ENCODE results near the gene PRICKLE1.
"Not testable (repeated sequence)": the region's sequence is repeated elsewhere in the genome, so short reads cannot be mapped to it uniquely, and the experiment has no call there.

Gene PRICKLE1

DNA sequence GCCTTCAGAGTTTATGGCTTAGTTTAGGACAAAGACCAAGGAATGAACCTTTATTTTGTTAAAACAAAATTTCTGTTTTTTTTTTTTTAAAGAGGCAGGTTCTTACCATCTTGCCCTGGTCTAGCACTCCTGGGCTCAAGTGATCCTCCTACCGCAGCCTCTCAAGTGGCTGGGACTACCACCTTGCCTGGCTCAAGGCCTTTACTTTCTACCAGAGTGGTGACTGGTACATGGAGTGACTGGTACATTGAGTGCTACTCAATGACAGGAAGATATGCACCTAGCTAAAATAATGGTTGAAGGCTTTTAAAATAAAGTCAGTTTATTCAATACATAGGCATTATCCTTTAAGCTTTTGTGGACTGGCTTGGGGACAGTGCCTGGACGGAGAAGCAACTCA lies 32.6 kb downstream of the PRICKLE1 start:
- no peak for DNase-seq

DNA sequence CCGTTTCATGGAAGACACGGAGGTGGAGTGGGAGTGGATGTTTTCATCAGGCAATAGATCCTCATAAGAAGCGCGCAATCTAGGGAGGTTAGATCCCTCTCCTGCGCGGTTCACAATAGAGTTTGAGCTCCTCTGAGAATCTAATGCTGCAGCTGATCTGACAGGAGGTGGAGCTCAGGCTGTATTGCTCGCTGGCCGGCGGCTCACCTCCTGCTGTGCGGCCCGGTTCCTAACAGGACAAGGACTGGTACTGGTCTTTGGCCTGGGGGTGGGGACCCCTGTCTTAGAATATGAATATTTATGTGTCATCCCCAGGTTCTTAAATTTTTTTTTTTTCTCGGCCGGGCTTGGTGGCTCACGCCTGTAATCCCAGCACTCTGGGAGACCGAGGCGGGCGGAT lies 36.7 kb downstream of the PRICKLE1 start:
- DNase-seq, result no peak

DNA sequence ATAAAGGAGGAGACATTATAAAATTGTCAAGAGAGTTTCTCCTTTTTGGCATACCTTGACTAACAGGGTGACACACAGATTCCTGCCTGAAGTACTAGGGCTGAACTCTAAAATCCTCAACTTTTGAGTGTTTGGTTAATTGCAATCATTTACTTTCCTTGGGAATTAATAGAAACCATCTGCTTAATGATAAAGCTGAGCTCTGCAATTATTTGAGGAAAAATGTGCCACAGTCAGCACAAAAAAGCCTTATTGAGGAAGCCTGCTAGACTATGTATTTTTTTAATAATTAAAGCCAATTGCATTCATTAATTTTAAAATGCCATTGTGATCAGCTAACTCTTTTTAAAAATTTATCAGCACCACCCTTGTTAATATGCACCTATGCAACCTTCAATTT lies 38.7 kb downstream of the PRICKLE1 start:
- no peak for DNase-seq

DNA sequence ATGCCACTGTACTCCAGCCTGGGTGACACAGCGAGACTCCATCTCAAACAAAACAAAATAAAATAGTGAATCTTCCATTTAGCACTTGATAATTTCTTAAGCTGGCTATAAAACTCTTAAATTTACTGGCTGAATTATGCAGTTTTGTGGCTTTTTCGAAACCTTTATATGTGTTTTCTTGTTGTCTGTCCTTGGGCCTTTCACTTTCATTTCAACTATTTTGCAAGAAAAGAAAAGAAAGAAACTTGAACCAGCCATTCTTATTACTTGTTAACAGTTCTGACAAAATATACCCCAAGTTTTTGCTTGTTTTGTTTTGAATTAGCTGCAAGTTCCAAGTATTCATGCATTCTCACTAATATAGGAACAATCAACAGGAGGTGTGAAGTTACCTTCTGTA lies 42.8 kb downstream of the PRICKLE1 start:
- no peak for DNase-seq

DNA sequence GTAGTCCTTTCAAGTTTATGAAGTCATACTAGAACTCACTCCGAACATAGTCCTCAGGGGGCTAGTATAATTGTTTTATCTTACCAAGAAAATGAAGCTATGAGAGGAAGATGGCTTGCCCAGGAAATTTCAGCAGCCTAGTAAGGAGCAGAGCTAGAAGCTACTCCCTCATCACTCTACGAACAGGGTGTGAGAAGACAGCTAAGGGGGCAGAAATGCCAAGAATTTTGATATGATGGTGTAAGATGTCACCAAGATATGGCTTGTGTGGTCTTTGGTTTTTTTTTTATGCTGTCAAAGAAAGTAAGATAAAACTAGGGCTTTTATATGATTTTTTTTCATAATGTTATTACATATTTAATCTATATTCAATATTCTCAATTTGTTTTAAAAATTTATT lies 47.6 kb downstream of the PRICKLE1 start:
- DNase-seq, result no peak

DNA sequence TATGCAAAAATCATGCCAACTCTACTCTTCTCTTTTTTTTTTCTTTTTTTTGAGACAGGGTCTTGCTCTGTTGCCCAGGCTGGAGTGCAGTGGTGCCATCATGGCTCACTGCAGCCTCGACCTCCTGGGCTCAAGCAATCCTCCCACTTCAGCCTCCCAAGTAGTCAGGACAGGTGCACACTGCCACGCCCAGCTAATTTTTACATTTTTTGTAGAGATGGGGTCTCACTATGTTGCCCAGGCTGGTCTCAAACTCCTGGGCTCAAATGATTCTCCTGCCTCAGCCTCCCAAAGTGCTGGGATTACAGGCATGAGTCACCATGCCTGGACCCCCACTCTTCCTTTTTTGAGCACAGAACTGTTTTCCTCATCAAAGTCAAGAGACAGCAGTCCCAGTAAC lies 48.2 kb downstream of the PRICKLE1 start:
- not testable (repeated sequence) for DNase-seq

DNA sequence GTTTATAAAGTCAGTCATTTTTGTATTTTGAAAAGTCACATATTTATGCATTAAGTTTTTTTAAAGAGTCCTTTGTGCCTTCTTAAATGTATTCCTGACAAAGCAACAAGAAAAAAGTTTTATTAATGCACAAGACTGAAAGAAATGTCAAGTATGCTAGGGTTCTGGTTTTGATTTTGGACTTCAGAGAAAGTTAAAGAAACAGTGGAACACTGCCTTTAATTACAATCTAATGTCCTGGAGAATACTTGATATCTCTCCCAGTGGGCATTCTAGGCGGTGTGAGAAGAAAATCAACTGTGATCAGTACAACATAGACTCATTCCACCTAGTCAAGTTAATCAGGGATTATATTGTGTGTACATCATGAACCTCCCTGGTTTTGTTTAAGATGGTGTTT lies 49.9 kb downstream of the PRICKLE1 start:
- no peak for DNase-seq

DNA sequence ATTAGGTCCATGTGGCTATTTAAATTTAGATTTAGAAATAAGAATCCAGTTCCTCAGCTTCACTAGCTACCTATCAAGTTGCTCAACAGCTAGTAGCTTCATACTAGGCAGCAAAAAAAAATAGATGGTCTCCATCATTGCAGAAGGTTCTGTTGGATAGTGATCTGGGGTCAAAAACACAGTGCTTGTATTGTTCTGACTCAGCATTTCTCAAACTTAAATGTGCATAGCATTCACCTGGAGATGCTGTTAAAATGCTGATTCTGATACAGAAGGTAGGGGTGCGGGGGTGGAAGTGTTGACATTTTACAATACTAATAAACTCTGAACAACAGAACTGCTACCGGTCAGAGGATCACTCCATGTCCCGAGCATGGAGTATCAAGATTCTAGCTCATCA lies 51.3 kb downstream of the PRICKLE1 start:
- no peak for DNase-seq

DNA sequence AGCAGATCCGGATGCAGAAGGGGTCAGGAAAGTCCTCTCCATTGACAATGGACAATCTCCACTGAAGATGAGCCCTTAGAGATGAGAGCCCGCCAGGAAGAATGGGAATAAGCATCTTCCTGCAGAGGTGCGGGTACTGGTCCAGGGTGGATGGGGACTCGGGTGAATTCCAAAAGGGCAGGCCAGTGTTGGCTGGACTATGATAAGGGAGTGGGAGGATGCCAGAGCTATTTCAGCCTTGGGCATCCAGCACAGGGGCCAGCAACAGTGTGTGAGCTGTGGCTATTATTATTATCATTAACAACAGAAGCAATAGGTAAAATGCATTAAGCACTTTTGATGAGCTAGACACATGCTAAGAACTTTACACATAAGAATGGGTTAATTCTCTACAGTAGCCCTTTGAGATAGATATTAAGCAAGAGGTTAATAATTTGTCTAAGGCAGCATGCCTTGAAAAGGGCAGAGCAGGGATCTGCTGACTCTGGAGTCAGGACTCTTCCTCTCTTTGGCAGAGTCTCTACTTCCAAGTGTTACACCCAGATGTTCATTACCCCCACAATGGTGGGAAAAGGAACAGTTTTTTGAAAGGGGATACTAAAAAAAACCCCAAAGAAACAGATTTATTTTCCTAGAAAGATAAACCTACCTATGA lies 55.2 kb downstream of the PRICKLE1 start:
- no peak for DNase-seq

DNA sequence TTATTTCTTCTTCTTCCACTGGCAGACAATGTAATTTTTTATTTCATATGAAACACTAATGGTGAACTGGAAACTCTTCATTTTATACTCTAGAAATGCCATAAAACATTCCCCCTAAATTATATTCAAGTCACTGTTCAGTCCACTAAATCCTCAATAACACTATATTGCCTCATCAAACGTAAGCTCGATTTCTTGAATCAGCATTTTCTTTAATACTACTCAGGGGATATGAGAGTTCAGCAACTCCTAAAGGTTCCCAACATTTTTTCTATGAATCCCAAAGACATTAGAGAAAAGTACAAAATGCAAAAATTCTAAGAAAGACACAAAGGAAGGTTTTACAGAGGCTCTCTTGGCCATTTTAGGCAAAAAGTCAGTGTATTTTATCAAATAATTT lies 59.3 kb downstream of the PRICKLE1 start:
- DNase-seq, result no peak

DNA sequence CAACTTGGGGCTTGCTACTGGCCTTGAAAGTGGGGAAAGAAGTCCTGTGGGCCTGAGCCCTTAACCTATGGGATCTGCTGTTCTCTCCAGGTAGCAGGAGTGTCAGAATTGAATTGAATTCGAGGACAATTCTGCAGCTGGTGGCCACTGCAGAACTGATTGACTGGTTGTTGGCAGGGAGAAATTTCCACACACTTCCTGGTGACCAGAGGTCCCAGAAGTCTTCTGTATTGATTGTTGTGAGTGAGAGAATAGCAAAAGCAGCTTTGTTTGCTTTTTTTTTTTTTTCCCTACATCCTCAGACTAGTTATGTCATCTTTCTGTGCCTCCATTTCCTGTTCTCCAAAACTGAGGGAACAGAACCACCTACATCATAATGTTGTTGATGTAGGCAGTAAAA lies 64.1 kb downstream of the PRICKLE1 start:
- DNase-seq, result no peak

DNA sequence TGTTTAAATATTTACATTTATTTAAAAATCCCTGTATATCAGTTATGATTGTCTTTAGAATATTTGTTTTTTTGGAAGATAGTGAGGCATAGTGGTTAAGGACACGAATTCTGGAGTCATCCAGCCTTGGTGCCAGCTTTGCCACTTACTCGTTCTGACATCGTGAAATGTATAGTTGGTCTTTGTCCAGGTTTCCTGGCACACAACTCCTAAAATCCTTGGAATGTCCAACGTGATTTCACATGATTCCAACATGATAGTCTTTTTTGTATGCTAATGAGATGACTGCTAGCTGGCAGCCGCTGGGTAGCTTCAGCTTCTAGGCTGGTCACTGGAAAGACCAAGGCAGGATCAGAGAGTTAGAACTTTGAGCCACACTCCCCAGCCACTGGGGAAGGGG lies 64.8 kb downstream of the PRICKLE1 start:
- no peak for DNase-seq

DNA sequence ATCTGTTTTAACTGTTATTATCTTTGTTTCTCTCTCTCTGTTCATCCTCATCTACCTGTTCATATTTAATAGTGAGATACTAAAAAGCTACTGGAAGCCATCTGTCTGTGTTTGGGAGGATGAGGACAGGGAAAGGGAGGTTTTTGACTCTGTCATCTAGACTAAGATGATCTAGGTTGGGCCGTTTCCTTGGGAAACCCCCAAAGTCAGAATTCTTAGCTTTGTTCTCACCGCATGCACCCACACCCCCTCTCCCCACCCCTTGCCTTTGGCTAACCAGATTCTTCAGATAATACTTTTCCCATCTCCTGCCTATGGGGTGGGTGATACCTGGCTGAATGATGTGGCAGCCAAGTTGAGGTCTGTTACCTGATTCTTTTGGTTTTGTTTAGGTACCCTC lies 73.0 kb downstream of the PRICKLE1 start:
- DNase-seq, result no peak

DNA sequence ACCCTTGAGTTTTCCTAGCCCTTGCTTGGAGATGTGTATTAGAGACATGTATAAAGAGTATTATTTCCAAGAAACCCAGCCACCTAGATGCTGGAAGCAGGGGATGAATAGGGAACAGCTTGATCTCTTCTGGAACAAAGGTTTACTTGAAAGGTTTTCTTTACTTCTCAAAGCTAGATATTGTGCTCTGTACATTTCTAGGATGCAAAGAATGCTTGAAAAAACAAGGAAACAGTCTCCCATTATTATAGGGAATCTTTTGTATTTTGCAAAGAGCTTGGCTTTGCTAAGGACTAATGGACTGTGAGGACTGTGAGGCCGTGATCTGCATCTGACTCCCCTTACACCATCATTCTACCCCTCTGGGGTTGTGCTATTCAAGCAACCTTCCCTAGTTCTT lies 77.9 kb downstream of the PRICKLE1 start:
- no peak for DNase-seq

DNA sequence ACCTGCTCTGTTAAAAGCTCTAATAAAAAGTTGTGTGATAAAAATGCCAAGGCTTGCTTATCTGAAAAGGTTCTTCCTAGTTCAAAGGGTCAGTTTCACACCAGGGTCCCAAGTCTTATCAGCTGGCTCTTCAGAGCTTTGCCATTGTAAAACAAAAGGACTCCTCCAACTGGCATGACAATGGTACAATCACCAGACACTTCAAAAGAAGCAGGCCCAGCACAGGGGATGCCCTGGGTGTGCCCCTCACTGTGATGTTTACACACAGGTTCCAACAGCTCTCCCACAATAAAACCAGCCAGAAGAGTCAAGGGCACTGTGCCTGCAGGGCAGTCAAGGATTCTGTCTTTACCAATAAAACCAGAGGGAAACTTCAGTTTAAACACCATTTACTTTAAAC lies 78.7 kb downstream of the PRICKLE1 start:
- DNase-seq, result peak in 1 of 3 experiments; percentile 45

DNA sequence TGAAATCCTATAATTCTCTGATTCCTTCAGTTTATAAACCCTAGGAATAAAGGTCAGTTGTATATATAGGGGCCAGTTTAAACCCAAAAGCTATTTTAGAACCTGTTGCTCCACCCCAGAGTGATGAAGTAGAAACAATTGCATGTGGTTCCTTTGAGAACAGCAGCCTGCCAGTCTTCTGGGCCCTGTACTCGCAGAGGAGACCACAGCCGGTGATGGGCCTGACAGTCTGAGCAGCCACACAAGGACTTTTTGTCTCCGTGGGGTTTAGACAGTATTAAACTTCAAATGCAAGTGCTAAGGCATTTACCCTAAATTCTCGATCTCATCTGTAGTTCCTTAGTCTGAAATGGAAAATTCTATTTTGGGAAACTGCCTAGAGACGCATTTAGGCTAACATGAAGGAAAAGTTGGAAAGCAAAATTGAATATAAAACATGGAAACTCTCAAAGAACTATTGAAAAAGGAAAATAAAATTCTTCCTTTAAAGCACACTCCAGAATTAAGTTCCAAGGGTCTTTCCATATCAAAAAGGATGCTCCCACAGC lies 80.6 kb downstream of the PRICKLE1 start:
- DNase-seq, result no peak

DNA sequence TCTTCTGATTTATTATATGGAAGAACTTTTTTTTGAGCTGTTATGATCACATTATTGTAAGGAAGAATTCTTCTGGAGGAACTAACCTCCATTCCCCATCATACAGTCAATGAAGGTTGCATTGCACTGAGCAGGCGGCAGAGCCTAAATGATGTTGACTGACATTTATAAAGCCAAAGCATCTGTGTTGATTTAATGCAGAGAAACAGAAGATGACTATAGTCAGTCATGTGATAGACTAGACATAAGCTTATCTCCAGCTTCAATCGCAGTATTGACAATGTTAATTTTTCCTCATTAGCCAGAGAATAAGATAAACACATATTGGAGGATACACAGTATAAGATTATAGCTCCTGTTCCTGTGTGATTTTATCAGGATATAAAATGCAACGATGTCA lies 82.0 kb downstream of the PRICKLE1 start:
- peak in 1 of 3 experiments; percentile 26 for DNase-seq

DNA sequence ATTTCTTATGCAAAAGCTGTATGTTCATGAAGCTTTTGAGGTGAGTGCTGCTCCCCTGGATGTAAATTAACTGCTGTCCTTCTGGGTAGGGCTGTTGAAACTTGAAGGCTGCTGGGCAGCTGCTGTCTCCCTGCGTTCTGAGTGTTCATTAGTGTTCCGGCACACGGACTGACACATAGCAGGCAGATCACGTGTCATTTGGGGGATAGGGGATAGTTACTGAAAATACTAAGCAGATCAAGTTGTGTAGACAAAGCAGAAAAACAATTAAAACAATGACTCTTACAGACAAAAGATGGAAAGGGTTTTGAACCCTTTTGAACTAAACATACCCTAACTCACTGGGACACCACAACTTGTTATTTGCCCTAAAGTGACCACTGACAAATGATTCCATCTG lies 82.5 kb downstream of the PRICKLE1 start:
- peak in 1 of 3 experiments; percentile 30 for DNase-seq

DNA sequence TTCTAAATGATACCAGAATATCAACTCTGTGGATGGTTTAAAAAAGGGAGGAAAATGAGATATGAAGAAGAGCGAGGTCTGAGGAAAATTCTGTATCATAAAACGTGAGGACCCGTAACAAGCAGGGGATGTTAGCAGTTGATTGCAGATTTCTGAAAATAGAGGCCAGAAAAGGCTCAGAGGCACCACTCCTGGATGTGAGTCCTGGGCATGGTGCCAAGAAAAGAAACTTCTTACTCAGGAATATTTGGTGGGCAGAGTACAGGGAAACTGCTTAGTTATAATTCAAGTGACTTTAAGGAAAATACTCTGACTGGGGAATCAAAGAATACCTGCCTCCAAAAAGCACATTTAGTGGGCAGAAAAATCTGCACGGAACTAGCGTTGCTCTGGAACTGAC lies 85.5 kb downstream of the PRICKLE1 start:
- DNase-seq, result peak in 2 of 3 experiments; percentile 35 to 43

DNA sequence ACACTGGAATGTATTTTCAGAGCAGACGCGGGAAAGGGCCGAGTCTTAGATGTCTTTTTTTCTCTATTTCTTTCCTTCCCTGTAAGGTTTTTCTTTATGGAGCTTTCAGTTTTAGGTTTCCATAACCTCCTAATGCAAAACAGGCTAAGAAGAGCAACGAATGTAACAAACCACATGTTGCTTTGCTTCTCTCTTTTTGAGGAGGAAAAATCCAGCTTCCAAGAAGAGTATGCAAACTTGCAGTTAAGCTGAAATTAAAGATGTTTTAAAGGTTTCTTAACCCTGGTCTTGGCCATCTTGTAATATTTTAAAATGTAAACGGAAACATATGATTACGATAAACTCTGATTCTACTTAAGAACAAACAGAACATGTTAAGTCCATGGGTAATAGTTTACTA lies 86.9 kb downstream of the PRICKLE1 start:
- no peak for DNase-seq

DNA sequence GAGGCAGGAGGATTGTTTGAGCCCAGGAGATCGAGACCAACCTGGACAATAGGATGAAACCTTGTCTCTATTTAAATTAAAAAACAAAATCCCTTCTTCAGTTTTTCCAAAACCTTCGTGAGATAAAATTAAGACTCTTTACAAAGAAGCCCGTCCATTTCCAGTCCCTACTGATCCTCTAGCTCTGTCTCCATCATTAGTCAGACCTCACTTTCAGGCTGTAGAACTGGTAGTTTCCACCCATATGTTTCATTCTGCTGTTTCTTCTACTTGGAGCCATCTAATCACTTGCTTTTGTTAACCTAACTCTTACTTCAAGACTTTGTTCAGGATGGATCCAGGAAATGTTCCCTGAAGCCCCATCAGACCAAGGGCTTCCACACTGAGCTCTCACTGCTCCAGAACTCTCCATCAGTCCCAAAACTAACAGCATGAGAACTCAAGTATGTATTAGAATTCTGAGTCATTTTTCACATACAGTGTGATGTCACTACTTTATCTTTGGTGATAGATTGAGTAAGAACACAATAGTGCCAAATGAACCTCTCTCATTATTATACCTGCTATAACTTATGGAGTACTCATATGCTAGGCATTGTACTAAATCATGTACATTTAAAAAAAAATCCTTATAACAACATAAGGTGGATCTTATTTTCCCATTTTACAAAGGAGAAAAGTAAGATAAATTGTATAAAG lies 90.8 kb downstream of the PRICKLE1 start:
- no peak for DNase-seq

DNA sequence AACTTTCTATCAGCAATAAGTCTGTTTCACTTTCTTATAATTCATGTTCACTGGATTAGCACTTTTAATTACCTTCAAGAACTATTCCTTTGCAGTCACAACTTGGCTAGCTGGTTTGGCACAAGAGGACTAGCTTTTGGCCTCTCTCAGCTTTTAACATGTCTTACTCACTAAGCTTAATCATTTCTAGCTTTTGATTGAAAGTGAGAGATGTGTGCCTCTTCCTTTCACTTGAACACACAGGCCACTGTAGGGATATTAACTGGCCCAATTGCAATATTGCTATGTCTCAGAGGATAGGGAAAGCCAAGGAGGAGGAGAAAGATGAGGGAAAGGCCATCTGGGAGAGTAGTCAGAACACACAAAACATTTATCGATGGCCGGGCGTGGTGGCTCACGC lies 92.7 kb downstream of the PRICKLE1 start:
- no peak for DNase-seq

DNA sequence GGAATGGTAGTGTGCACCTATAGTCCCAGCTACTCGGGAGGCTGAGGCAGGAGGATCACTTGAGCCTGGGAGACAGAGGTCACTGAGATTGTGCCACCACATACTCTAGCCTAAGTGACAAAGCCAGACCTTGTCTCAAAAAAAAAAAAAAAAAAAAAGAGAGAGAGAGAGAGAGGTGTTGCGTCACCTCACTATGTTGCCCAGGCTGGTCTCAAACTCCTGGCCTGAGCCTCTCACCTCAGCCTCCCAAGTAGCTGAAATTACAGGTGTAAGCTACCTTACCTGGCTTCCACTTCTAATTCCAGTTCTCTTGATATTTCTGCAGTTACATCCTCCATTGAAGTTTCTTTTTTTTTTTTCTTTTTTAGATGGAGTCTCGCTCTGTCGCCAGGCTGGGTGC lies 94.3 kb downstream of the PRICKLE1 start:
- no peak for DNase-seq

DNA sequence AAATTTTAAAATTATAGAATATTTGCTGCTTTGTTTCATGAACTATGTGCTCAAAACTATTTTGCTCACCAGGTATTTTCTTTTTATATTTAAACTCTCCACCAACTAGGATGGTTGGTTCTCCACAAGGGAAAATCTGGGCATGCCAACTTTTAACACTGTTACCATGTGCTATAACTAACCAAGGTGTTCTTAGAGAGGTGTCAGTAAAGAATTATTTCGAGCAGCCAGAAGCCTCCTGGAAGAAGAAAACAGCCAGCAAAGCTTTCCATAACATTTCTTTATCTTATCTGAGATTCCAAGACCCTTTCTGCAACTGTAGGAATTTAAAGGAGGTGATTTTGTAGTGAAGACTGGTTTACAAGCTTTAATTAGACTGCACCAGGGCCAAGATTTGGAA lies 97.3 kb downstream of the PRICKLE1 start:
- DNase-seq, result no peak

All from NCI-H1417 (cell line).